Measurements from ENCODE around the gene MGAT5.
A peak's percentile ranks its signal among the peaks of the same experiment; 100 is the strongest.

MGAT5 gene

DNA sequence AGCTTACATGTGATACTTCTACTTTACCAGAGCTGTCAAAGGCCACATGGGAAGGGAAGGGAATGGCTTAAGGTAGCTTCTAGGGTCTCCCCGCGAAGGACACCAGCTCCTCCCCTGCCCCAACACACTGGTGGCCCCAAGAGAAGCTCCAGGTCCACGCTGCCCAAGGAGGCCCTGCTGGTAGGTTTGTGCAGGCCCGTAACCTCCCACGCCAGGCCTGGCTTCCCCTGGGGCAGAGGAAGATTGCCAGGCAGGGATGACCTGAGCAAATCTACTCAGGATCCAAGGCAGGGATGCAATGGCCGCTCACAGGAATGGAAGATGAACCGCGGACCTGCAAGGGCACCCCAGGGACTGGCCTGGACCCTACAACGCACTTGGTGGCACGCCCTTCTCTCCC, 205.1 kb downstream of the MGAT5 start:
- TF ChIP-seq, protein P1, sequence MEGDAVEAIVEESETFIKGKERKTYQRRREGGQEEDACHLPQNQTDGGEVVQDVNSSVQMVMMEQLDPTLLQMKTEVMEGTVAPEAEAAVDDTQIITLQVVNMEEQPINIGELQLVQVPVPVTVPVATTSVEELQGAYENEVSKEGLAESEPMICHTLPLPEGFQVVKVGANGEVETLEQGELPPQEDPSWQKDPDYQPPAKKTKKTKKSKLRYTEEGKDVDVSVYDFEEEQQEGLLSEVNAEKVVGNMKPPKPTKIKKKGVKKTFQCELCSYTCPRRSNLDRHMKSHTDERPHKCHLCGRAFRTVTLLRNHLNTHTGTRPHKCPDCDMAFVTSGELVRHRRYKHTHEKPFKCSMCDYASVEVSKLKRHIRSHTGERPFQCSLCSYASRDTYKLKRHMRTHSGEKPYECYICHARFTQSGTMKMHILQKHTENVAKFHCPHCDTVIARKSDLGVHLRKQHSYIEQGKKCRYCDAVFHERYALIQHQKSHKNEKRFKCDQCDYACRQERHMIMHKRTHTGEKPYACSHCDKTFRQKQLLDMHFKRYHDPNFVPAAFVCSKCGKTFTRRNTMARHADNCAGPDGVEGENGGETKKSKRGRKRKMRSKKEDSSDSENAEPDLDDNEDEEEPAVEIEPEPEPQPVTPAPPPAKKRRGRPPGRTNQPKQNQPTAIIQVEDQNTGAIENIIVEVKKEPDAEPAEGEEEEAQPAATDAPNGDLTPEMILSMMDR (IDR thresholded peaks at IDR 0.05) = no peak
- Mint-ChIP-seq H3K9me3 (no peaks in the 10 kb centered on the region), H3K4me1 (peaks cover 42% of the 10 kb centered on the region), H3K27ac (no peak overlapping the region), H3K36me3 (ENCODE audit: low read depth) (no peaks in the 10 kb centered on the region), H3K27me3 (ENCODE audit: low read depth, poor library complexity) (peaks cover 4% of the 10 kb centered on the region), H3K4me3 (no peak overlapping the region)
- DNase-seq = no peak

DNA sequence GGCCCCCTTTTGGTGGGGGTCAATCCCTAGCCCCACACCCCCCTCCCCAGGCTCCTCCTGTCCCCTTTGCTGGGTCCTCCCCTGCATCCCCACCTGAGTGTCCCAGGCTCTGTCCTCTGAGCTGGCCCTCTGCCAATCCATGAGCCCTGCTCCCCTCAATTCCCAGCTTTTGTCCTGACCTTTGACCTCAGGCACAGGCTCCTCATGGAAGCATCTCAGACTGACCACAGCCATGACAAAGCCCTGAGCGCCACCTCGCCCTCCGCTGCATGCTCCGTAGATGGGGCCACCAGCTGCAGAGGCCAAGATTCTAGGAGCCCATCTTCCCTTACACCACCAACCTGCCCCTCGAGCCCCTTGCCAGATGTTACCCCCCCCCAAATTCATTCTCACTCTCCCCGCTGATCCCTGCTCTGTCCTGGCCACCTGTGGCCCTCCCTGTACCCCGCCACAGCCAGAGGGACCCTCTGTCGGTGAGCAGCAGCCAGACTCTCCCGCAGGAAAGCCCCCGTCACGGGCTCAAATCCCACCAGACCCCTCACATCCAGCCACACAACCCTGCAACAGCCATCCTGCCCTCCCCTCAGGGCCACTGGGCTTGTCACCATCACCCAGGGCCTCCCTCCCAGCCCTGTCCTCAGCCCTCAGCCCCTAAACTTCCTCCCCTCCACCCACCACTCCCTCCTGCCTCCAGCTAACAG, 206.0 kb downstream of the MGAT5 start:
- Mint-ChIP-seq H3K27me3 (ENCODE audit: low read depth, poor library complexity) (peaks cover 4% of the 10 kb centered on the region), H3K4me1 (peaks cover 33% of the 10 kb centered on the region), H3K4me3 (no peak overlapping the region), H3K27ac (no peak overlapping the region), H3K36me3 (ENCODE audit: low read depth) (no peaks in the 10 kb centered on the region), H3K9me3 (no peaks in the 10 kb centered on the region)
- DNase-seq = no peak
- TF ChIP-seq, protein P1 (IDR thresholded peaks at IDR 0.05) = no peak

DNA sequence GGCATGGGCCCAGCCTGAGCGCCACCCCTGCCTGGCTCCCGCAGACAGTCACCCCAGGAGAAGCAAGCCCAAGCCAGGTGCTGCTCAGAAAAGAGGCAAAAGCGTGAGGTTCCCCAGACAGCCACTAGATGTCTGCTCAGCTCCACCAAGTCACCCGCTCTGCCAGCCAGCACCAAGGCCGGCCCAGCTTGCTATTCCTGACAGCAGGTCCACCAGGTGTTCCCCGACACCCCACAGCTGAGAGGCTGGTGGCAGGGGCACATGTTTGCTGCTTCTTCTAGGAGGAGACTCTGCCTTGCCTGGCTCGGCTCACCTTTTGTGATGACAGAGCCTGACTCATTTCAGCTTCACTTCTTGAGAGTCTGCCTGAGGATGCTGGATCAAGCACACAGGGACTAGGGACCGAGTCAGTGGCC, 206.7 kb downstream of the MGAT5 start:
- H3K27ac Mint-ChIP-seq = no peak overlapping the region
- H3K27me3 Mint-ChIP-seq (ENCODE audit: low read depth, poor library complexity) = peaks cover 4% of the 10 kb centered on the region
- TF ChIP-seq, protein P1 (IDR thresholded peaks at IDR 0.05) = peak; percentile 72
- H3K36me3 Mint-ChIP-seq (ENCODE audit: low read depth) = no peaks in the 10 kb centered on the region
- DNase-seq = peak; percentile 63
- peaks cover 31% of the 10 kb centered on the region for H3K4me1 Mint-ChIP-seq
- H3K9me3 Mint-ChIP-seq = no peaks in the 10 kb centered on the region
- no peak overlapping the region for H3K4me3 Mint-ChIP-seq

DNA sequence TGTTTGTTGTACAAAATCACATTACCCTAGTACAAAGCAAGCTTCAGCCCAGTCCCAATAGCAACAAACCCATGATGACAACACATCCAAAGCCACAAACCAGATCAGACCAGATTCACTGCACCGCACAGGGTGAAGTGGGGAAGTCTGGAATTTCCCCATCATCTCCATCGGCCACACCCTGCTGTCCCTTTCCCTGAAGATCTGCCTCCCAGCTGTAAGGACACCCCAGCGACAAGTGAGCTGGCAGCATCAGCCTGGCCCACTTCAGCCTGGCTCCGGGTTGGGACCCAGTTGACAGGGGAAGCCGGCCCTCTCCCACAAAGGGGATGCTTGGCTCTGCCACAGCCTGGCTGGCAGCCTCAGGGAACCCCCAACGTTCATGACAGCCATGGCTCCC, 207.6 kb downstream of the MGAT5 start:
- DNase-seq = no peak
- TF ChIP-seq, protein P1 (IDR thresholded peaks at IDR 0.05) = no peak

DNA sequence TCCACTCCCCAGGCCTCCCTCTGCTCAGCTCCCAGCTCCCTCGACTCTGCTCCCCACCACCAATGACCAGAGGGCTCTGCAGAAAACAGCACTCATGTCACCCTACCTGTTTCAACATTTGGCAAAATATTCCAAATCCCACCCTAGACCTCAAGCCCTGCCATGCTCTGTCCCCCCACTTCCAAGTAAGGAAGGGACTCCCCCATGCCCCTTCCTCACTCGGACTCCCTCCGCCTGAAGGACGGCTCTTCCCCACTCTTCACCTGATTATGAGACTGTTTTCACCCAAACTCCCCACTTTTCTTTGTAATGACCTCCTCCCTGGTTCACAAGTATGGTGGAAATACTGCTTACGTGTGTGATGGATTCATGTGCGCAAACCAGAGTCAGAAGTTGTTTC, 208.4 kb downstream of the MGAT5 start:
- peaks cover 47% of the 10 kb centered on the region for H3K4me1 Mint-ChIP-seq
- no peak for DNase-seq
- H3K27me3 Mint-ChIP-seq (ENCODE audit: low read depth, poor library complexity) = peaks cover 5% of the 10 kb centered on the region
- H3K27ac Mint-ChIP-seq = no peak overlapping the region
- TF ChIP-seq, protein P1 (IDR thresholded peaks at IDR 0.05) = no peak
- H3K4me3 Mint-ChIP-seq = no peak overlapping the region
- no peaks in the 10 kb centered on the region for H3K9me3 Mint-ChIP-seq
- H3K36me3 Mint-ChIP-seq (ENCODE audit: low read depth) = no peaks in the 10 kb centered on the region

More for the DNA sequence above, 207.6 kb downstream of the MGAT5 start:
- Mint-ChIP-seq H3K36me3 (ENCODE audit: low read depth) (no peaks in the 10 kb centered on the region), H3K27ac (no peak overlapping the region), H3K27me3 (ENCODE audit: low read depth, poor library complexity) (peaks cover 4% of the 10 kb centered on the region), H3K4me3 (no peak overlapping the region), H3K4me1 (peaks cover 40% of the 10 kb centered on the region), H3K9me3 (no peaks in the 10 kb centered on the region)

All from nephron progenitor cell (in vitro differentiated cells).